ENCODE measurements around the gene UBTD1.

UBTD1 gene

DNA sequence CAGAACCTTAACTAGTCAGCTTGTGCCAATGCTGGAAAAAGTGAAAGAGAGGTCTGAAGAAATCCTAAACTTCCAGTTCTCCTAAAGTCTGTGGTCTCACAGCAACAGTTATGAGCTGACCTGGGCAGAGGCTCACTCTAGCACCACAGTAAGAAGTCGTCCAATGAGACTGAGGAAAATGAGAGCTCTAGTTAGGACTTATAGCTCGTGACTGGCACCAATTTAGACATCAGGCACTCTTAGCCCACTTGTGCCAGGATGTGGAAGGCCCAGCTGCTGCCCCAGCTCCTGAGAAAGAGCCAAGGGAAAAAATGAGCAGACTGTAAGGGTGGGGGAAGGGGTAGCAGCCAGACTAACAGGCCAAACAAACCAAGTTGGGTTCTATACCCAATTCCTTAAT, 8.1 kb upstream of the UBTD1 start:
- no peak for DNase-seq (ENCODE audit: low read depth)
- TF ChIP-seq, protein P1, sequence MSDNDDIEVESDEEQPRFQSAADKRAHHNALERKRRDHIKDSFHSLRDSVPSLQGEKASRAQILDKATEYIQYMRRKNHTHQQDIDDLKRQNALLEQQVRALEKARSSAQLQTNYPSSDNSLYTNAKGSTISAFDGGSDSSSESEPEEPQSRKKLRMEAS (IDR thresholded peaks at IDR 0.05; ENCODE audit: low read depth, low read length): no peak
- TF ChIP-seq POLR2A (IDR thresholded peaks at IDR 0.05; ENCODE audit: extremely low read depth, insufficient read length) (no peak), MYC (IDR thresholded peaks at IDR 0.05; ENCODE audit: low read depth, low read length) (no peak)
- TF ChIP-seq, protein P2, sequence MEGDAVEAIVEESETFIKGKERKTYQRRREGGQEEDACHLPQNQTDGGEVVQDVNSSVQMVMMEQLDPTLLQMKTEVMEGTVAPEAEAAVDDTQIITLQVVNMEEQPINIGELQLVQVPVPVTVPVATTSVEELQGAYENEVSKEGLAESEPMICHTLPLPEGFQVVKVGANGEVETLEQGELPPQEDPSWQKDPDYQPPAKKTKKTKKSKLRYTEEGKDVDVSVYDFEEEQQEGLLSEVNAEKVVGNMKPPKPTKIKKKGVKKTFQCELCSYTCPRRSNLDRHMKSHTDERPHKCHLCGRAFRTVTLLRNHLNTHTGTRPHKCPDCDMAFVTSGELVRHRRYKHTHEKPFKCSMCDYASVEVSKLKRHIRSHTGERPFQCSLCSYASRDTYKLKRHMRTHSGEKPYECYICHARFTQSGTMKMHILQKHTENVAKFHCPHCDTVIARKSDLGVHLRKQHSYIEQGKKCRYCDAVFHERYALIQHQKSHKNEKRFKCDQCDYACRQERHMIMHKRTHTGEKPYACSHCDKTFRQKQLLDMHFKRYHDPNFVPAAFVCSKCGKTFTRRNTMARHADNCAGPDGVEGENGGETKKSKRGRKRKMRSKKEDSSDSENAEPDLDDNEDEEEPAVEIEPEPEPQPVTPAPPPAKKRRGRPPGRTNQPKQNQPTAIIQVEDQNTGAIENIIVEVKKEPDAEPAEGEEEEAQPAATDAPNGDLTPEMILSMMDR (IDR thresholded peaks at IDR 0.05; ENCODE audit: low read depth, low read length): no peak
- no peak overlapping the region for H3K4me3 ChIP-seq (ENCODE audit: low read depth, low read length)

DNA sequence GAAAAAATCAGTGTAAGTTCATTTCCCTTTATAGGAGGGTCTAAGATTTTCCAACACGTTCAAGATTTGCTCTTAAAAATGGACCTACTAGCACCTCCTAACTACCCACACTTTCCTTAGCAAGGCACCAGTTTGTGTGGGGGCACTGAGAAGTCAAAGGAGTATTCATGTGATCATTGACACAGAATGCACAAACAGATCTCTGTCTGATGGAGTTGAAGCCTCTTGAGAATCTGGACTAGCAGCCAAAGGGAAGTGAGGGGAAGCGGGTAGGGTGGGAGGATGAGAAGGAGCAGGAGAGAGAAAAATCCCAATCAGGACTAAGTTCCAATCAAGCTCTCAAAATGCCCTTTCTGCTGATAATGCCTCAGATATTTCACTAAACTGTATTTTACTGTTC, 4.6 kb upstream of the UBTD1 start:
- no peak overlapping the region for H3K4me3 ChIP-seq (ENCODE audit: low read depth, low read length)
- TF ChIP-seq POLR2A (IDR thresholded peaks at IDR 0.05; ENCODE audit: extremely low read depth, insufficient read length) (no peak), MYC (IDR thresholded peaks at IDR 0.05; ENCODE audit: low read depth, low read length) (no peak)
- TF ChIP-seq, protein P1 (IDR thresholded peaks at IDR 0.05; ENCODE audit: low read depth, low read length): no peak
- no peak for DNase-seq (ENCODE audit: low read depth)

DNA sequence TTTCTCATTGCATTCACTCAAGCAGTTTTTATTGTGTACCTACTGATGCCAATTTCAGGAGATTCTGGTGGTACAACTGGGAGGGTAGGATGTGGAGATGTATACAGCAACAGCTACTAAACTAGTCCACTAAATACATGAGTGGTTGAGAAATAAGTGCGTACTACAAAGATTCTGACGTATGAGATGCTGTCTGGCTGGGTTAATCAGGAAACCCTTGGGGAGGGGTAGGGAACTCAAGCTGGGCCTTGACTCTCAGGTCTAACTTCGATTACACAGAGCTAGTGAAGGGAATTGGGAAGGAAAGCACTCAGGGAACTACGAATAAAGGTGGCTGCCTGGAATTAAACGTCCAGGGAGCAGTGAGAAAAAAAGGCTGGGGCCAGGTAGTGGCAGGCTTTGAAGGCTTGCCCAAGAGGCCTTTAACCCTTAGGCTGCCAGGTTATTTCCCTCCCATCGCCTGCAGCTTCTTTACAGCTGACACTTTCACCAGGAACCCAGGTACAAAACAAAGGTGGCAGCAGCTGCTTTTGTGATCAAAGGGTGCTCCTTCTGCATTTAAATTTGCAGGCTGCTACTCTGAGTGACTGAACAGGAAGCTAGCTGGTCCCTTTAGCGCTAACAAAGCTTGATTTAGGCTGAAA, 3.7 kb upstream of the UBTD1 start:
- peak overlapping the region; percentile 2 for H3K4me3 ChIP-seq (ENCODE audit: low read depth, low read length)
- TF ChIP-seq MYC (IDR thresholded peaks at IDR 0.05; ENCODE audit: low read depth, low read length) (no peak), POLR2A (IDR thresholded peaks at IDR 0.05; ENCODE audit: extremely low read depth, insufficient read length) (no peak)
- DNase-seq (ENCODE audit: low read depth): no peak

DNA sequence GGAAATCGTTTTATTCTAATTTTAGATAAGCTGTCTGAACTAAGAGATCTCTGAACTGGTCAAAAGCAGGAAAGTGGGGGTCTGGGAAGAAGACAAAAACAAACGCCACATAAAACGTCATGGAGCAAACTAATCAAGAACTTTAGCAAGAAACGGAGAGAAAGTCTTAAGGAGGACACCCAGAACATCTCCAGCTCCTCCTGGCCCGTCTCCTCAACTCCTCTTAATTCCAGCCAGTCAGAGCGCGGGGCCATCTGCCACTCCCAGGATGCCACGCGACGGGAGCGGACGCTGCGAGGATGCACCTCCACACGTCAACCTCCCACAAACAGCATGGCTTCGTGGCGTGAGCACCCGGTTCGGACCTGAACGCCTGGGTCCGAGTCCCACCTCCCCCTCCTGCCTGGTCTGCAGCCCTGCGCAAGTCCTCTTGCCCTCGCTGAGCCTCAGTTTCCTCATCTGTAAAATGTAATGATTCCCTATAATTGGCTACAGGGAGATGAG, 1.1 kb upstream of the UBTD1 start:
- TF ChIP-seq, protein P1 (IDR thresholded peaks at IDR 0.05; ENCODE audit: low read depth, low read length): peak; percentile 92
- TF ChIP-seq MYC (IDR thresholded peaks at IDR 0.05; ENCODE audit: low read depth, low read length): peak; percentile 86
- peak; percentile 27 for TF ChIP-seq POLR2A (IDR thresholded peaks at IDR 0.05; ENCODE audit: extremely low read depth, insufficient read length)
- TF ChIP-seq, protein P2 (IDR thresholded peaks at IDR 0.05; ENCODE audit: low read depth, low read length): no peak
- H3K4me3 ChIP-seq (ENCODE audit: low read depth, low read length): peak overlapping the region; percentile 88
- DNase-seq (ENCODE audit: low read depth): peak; percentile 91

DNA sequence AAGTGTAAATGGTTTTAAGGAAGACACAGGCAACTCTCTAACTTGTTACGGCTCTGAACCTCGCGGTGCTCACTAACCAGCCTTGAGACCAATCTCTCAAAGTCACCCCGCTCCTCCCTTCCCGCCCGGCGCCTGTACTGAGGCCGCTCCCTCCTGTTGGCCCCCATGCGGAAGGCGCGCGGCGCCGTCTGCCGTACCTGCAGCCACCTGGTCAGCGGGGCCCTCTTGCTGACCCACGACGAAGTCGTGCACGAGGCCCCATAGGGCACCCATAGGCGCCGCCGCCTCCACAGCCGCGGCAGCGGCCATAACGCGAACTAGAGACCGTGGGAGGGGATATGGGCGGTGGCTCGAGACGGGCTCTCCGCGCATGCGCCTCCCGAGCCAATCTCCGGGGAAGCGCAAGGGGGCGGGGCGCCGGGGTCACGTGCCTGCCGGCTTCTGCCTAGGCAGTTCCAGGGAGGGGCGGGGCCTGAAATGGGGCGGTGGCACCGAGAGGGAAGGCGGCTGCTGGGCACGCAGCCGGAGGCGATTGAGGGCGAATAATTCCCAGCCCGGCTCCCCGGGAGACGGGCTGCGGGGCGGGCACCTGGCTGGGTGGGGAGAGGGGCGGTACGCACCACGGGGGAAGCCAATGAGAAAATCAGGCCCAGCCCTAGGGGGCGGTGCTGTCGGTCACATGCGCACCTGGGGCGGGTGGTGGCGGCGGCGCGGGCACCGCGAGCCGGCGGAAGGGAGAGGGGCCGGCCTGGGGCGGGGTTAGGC, 466 bp upstream of the UBTD1 start, which contains the start of gene MMS19:
Gene MMS19, minus strand, starts transcription at position 347 of the 765 bp plus-strand sequence. Its CDS starts 38 bp downstream, at position 309.
- peak within 1 kb of the TSS; percentile 88 for H3K4me3 ChIP-seq (ENCODE audit: low read depth, low read length)
- TF ChIP-seq, protein P2 (IDR thresholded peaks at IDR 0.05; ENCODE audit: low read depth, low read length): no peak
- TF ChIP-seq POLR2A (IDR thresholded peaks at IDR 0.05; ENCODE audit: extremely low read depth, insufficient read length): peak; percentile 88
- TF ChIP-seq, protein P1 (IDR thresholded peaks at IDR 0.05; ENCODE audit: low read depth, low read length): peak; percentile 77
- TF ChIP-seq MYC (IDR thresholded peaks at IDR 0.05; ENCODE audit: low read depth, low read length): peak; percentile 48; the same call in 1 of the 2 replicates
- peak; percentile 99 for DNase-seq (ENCODE audit: low read depth)

DNA sequence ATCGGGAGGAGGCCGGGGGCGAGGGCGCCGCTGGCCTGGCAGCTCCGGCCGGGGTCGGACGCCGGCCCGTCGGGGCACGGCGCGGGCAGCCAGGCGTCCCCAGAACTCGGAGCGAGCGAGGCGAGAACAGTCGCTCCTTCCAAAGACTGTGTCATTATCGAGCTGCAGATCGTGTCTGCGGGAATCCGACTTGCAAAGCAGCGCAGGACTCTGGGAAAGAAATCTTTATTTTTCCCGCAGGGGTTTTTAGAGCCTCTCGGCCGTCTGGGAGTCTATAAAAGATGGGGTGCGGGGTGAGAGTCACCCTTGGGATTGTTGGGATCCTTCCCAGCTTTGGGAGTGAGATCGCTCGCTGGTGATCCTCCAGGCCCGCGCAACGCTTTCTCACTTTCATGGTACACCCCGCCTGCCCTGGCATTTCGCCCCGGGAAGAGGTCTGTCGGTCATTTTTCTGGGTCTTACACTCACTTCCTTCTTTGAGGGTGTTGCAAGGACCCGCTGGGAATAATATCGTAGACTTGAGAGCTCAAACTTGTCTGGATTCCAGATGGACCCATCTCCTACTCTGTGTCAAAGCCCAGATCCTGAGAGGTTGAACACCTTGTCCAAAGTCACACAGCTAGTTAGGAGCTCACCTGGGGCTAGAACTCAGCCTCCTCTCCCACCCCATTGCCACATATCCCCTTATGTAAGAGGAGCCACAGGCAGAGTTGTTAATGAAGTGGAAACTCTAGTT, 1.0 kb downstream of the UBTD1 start:
- 0 out of 2 replicates have a peak, but pooled peaks have one; percentile 20 for TF ChIP-seq MYC (IDR thresholded peaks at IDR 0.05; ENCODE audit: low read depth, low read length)
- TF ChIP-seq, protein P1 (IDR thresholded peaks at IDR 0.05; ENCODE audit: low read depth, low read length): no peak
- H3K4me3 ChIP-seq (ENCODE audit: low read depth, low read length): peak overlapping the region; percentile 67
- DNase-seq (ENCODE audit: low read depth): peak; percentile 80
